UCSD-AML1 (cell line): ENCODE data around the gene CHD6.

Experiments
- DNase-seq: peaks from one replicate; lab custom pipeline; 2025; ENCODE audit not compliant: unreplicated experiment; lab: John Stamatoyannopoulos, UW

The CHD6 gene

GRCh38 chr20:41621971-41622370, 3.8 kb upstream of the CHD6 start:
- no peak for DNase-seq

- DNase-seq = no peak
Measured at GRCh38 chr20:41621421-41621820, 3.2 kb upstream of the CHD6 start.

GRCh38 chr20:41619360-41620100, 1.4 kb upstream of the CHD6 start:
- DNase-seq = no peak

- no peak for DNase-seq
Measured at GRCh38 chr20:41618807-41619311, 682 bp upstream of the CHD6 start.

GRCh38 chr20:41617059-41617901, 897 bp downstream of the CHD6 start:
- peak; percentile 27 for DNase-seq

GRCh38 chr20:41616228-41616627, 1.9 kb downstream of the CHD6 start:
- no peak for DNase-seq

GRCh38 chr20:41615676-41616075, 2.5 kb downstream of the CHD6 start:
- no peak for DNase-seq

- no peak for DNase-seq
Measured at GRCh38 chr20:41615110-41615509, 3.1 kb downstream of the CHD6 start.

GRCh38 chr20:41613321-41613720, 4.9 kb downstream of the CHD6 start:
- DNase-seq = no peak

- no peak for DNase-seq
Measured at GRCh38 chr20:41609474-41609873, 8.7 kb downstream of the CHD6 start.

- no peak for DNase-seq
Measured at GRCh38 chr20:41608606-41609005, 9.6 kb downstream of the CHD6 start.

GRCh38 chr20:41607791-41608190, 10.4 kb downstream of the CHD6 start:
- DNase-seq = no peak

GRCh38 chr20:41604002-41604401, 14.2 kb downstream of the CHD6 start:
- no peak for DNase-seq

- no peak for DNase-seq
Measured at GRCh38 chr20:41601742-41602141, 16.4 kb downstream of the CHD6 start.

GRCh38 chr20:41600926-41601631, 17.1 kb downstream of the CHD6 start:
- no peak for DNase-seq

- DNase-seq = no peak
Measured at GRCh38 chr20:41599699-41600104, 18.5 kb downstream of the CHD6 start.

GRCh38 chr20:41598719-41599118, 19.5 kb downstream of the CHD6 start:
- no peak for DNase-seq

GRCh38 chr20:41594514-41595322, 23.5 kb downstream of the CHD6 start:
- no peak for DNase-seq

GRCh38 chr20:41592516-41593216, 25.5 kb downstream of the CHD6 start:
- no peak for DNase-seq

GRCh38 chr20:41587956-41588355, 30.2 kb downstream of the CHD6 start:
- no peak for DNase-seq
